Activated CD4-positive, alpha-beta T cell treated with anti-CD3 and anti-CD28 coated beads, Interleukin-2, amount 10 ng/mL, durations not matched to agents 24 days and 14 days (primary cell): ENCODE data around the gene TLX2. TPM values are rescaled to one million over a fixed set of nuclear protein-coding genes. Genes with fewer than 3 reads are reported as not detected.

Source experiments
- DNase-seq: peaks from one replicate; pipeline ENCODE4 v3.0.0; 2022
- H3K27ac Mint-ChIP-seq: one replicate; pipeline ENCODE4 v1.8.0; 2022; ENCODE audit warnings: mild to moderate bottlenecking, mixed read lengths
- H3K27me3 Mint-ChIP-seq: one replicate; pipeline ENCODE4 v1.8.0; 2022; ENCODE audit warnings: mixed read lengths
- H3K36me3 Mint-ChIP-seq: one replicate; pipeline ENCODE4 v1.8.0; 2022; ENCODE audit warnings: low read depth, mild to moderate bottlenecking, mixed read lengths
- H3K4me1 Mint-ChIP-seq: one replicate; pipeline ENCODE4 v1.8.0; 2021; ENCODE audit warnings: mixed read lengths
- H3K4me3 Mint-ChIP-seq: one replicate; pipeline ENCODE4 v1.8.0; 2022; ENCODE audit warnings: mild to moderate bottlenecking, moderate library complexity, mixed read lengths
- H3K9me3 Mint-ChIP-seq: one replicate; pipeline ENCODE4 v1.8.0; 2021; ENCODE audit warnings: mixed read lengths
- intact Hi-C: fragments of 100-400 bp; cut with micrococcal nuclease; formaldehyde crosslinking; loops from one replicate; pipeline ENCODE4 v1.15.1; 2023
- total RNA-seq: library from RNA; stranded (reverse); gene quantifications from 2 replicates; pipeline ENCODE4 v1.2.3, GENCODE V29; 2022

TLX2 gene
- total RNA-seq, 1 donor from 2014 or later = 0.70 TPM

DNA sequence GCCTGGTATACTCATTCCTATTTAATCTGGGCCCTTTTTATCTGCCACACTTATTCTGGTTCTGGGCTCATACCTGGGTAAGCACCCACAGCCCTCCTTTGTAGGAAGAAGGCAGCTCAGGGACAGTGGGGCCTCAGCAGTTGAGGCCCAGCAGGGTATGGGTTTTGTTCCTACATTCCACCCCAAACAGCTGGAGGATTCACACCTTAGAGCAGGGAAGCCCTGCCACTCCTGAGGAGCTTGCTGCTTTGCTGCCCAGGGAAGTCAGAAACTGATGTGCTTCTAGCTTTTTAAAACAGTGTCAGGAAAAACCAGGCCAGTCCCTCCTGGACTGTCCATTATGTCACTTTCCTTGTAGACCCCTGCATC is 13.7 kb upstream of the TLX2 start:
- Mint-ChIP-seq H3K27ac (no peak overlapping the region), H3K4me1 (peaks cover 43% of the 10 kb centered on the region), H3K36me3 (peaks cover 37% of the 10 kb centered on the region), H3K9me3 (no peaks in the 10 kb centered on the region), H3K27me3 (peaks cover 47% of the 10 kb centered on the region), H3K4me3 (no peak overlapping the region)
- intact Hi-C loops = no loop called here
- DNase-seq = no peak

GRCh38 chr2:74501335-74502071 is 12.7 kb upstream of the TLX2 start:
- DNase-seq = no peak
- peaks cover 48% of the 10 kb centered on the region for H3K4me1 Mint-ChIP-seq
- peak overlapping the region; percentile 17 for H3K27ac Mint-ChIP-seq
- H3K9me3 Mint-ChIP-seq = no peaks in the 10 kb centered on the region
- H3K27me3 Mint-ChIP-seq = peaks cover 47% of the 10 kb centered on the region
- peaks cover 40% of the 10 kb centered on the region for H3K36me3 Mint-ChIP-seq
- peak overlapping the region; percentile 77 for H3K4me3 Mint-ChIP-seq
- intact Hi-C loops = no loop called here

- Mint-ChIP-seq H3K4me1 (peaks cover 52% of the 10 kb centered on the region), H3K27me3 (peaks cover 47% of the 10 kb centered on the region), H3K4me3 (peak overlapping the region; percentile 77), H3K36me3 (peaks cover 44% of the 10 kb centered on the region), H3K9me3 (no peaks in the 10 kb centered on the region), H3K27ac (peak overlapping the region; percentile 17)
- intact Hi-C loops = no loop called here
- no peak for DNase-seq
Observed at GRCh38 chr2:74502147-74502719, 12.0 kb upstream of the TLX2 start.

- Mint-ChIP-seq H3K4me3 (peak overlapping the region; percentile 77), H3K27ac (peak overlapping the region; percentile 58), H3K4me1 (peaks cover 59% of the 10 kb centered on the region), H3K27me3 (peaks cover 46% of the 10 kb centered on the region), H3K36me3 (peaks cover 47% of the 10 kb centered on the region), H3K9me3 (no peaks in the 10 kb centered on the region)
- intact Hi-C loops = loop anchor here (1.0 kb wide), 1 partner anchor 11 kb away; the partner anchor contains the start of gene TLX2
- DNase-seq = peak; percentile 85
Observed at GRCh38 chr2:74502720-74503505, 11.3 kb upstream of the TLX2 start.

DNA sequence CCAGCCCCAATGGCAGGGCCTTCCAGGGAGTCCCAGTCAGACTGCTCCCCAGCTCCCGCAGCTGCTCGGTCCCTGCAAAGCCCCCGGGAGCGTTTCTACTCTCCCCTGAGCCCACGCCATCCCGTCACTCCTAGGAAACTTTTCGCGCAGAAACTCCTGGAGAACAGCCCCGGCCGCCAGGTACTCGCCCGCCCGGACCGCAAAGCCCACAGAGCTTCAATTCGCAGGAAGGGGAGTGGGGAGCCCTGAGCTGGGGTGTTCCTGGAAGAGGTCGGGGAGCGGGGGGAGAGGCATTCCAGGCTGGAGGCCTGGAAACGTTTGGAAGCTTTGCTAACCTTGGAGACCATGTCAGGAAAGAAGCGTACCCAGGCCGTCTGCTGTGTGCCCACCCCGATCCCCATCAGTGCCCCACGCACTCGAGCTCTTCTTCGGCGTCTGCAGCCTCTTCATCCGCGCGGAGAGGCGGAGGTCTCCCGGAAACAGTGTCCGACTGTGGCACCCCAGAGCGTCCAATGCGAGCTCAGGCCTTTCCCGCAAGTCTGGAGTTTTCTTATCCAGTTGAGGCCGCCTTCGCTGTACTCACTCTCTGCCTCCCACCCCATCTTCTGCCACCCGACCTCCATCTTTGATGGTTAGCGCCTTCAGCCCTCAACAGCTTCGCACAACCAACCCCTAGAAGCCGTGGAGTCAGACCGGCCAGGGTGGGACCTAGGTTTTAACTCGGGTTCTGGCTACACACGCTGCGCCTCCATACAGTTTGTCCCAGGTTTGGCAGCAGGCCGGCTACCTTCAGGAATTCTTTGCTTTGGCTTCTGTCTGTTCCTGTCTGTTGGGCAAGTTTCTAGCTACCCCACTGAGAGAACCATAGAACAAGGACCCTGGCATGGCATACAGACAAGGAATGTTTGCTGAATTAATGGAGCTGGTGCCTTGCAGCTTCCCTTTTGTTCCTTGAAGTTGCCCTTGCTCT is 10.5 kb upstream of the TLX2 start:
- Mint-ChIP-seq H3K4me1 (peaks cover 62% of the 10 kb centered on the region), H3K4me3 (peak overlapping the region; percentile 77), H3K27ac (no peak overlapping the region), H3K27me3 (peaks cover 40% of the 10 kb centered on the region), H3K36me3 (peaks cover 43% of the 10 kb centered on the region), H3K9me3 (no peaks in the 10 kb centered on the region)
- intact Hi-C loops = loop anchor here (1.0 kb wide), 1 partner anchor 11 kb away; the partner anchor contains the start of gene TLX2
- DNase-seq = no peak

DNA sequence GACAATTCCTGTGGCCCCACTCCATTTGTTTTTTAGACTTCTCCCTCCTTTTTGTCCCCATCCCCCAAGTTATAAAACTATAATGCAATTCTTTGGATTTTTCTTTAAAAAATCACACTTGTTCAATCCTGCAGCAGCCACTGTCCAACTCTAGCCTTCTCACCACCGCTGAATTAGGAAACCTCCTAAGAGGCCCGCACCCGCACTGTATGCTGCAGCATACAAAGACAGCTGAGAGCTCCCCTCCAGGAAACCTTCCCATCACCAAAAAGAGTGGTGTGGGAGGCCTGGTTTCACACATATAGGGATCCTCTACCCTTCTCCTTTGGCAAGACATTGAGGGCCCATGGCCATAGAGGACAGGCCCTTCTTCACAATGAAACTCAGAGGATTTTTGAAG is 9.7 kb upstream of the TLX2 start:
- intact Hi-C loops = no loop called here
- H3K4me3 Mint-ChIP-seq = peak overlapping the region; percentile 39
- H3K27me3 Mint-ChIP-seq = peaks cover 36% of the 10 kb centered on the region
- no peak overlapping the region for H3K27ac Mint-ChIP-seq
- H3K9me3 Mint-ChIP-seq = no peaks in the 10 kb centered on the region
- H3K36me3 Mint-ChIP-seq = peaks cover 39% of the 10 kb centered on the region
- H3K4me1 Mint-ChIP-seq = peaks cover 59% of the 10 kb centered on the region
- DNase-seq = no peak

DNA sequence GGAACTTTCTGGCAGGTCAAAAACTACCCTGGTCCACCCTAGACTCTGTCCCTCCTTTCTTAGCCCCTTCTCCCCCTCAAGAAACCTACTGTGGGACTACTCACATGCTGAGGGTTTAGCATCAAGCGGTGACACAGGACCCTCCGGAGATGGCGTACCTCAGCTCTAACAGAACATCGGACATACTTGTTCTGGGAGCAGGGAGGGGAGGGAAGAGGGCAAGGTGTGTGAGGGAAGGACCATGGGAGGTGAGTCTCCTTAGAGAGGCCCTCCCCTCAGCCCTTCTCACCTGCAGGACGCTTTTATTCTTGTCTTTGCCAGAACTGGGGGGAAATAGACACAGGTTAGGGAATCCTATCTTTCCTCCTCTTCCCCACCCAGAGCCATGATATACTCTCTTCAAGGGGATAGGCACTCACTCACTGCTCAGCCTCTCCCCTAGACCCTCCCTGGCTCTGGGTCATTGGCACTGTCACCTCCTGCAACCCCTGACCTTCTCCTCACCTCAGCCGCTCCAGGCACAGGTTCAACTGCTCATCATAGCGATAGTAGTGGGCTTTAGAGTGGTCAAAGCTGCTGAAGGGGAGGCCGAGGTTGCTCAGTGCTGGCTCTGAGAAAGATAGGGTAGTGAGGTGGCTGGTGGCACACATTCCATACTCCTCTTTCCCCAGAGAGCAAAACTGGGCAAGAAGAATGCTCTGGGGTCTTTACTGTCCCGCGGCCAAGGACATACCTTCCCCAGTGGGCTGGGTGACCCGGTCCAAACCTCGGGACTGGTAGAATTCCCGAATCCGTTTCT is 8.6 kb upstream of the TLX2 start:
- intact Hi-C loops = no loop called here
- Mint-ChIP-seq H3K27me3 (peaks cover 36% of the 10 kb centered on the region), H3K4me3 (peak overlapping the region; percentile 58), H3K9me3 (no peaks in the 10 kb centered on the region), H3K4me1 (peaks cover 65% of the 10 kb centered on the region), H3K36me3 (peaks cover 36% of the 10 kb centered on the region), H3K27ac (no peak overlapping the region)
- no peak for DNase-seq

DNA sequence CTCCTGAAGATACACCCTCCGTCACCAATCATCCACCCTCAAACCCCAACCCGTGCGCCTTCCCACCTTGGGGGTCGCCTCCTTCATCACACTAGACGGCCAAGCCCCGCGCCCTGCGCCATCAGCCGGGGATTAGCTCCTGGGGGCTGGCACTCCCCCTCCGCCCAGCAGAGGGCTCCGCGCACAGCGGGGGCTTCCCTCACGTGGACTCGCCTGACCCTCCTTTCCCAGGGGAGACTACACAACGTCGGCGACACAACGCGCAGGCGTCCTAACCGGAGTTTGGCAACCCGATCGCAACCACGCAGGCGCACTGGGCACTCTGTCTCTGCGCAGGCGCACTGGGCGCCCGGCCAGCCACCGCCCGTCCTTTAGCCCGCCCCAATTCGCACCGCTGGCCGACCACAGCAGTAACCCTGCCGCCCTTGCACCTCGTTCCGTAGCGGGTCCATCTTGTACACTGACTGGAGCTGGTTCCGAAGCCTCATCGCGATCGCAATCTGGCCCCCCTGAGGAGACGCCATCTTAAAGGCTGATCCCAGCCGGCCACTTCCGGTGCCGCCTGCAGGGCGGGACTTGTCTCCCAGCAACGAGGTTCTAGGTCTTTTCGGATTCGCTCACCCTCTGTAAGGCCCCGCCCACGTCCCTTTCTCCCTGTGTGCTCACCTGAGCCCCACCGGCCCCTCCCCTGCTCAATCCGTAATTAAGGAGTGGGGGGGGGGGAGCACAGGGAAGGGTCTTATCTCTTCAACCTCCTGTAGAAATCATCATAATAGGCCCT is 6.9 kb upstream of the TLX2 start, which contains the start of gene PCGF1:
Gene PCGF1, minus strand, starts transcription at position 551 of the 781 bp plus-strand sequence. Its CDS starts 27 bp downstream, at position 524.
- Mint-ChIP-seq H3K9me3 (no peaks in the 10 kb centered on the region), H3K36me3 (peaks cover 28% of the 10 kb centered on the region), H3K27ac (peak within 1 kb of the TSS; percentile 99), H3K4me3 (peak within 1 kb of the TSS; percentile 95), H3K27me3 (peaks cover 32% of the 10 kb centered on the region), H3K4me1 (peaks cover 62% of the 10 kb centered on the region)
- DNase-seq = peak; percentile 100
- intact Hi-C loops = no loop called here

- no peaks in the 10 kb centered on the region for H3K9me3 Mint-ChIP-seq
- H3K4me3 Mint-ChIP-seq = peak overlapping the region; percentile 95
- H3K27ac Mint-ChIP-seq = peak overlapping the region; percentile 99
- H3K27me3 Mint-ChIP-seq = peaks cover 33% of the 10 kb centered on the region
- H3K36me3 Mint-ChIP-seq = peaks cover 28% of the 10 kb centered on the region
- peak; percentile 74 for DNase-seq
- H3K4me1 Mint-ChIP-seq = peaks cover 59% of the 10 kb centered on the region
- intact Hi-C loops = no loop called here
Observed at GRCh38 chr2:74507926-74508520, 6.2 kb upstream of the TLX2 start.

DNA sequence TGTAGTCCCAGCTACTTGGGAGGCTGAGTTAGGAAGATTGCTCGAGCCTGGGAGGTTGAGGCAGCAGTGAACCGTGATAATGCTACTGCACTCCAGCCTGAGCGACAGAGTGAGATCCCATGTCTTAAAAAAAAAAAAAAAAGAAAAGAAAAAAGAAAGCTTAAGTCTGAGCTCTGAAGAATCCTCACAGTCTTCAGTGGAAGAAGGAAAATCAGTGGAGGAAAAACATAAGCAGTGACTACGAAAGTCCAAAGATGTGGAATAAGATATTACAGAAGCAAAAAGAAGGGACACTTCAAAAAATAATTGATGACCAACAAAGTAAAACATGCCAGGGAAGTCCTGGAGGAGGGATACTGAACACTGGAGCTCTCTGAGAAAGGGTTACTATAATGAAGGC is 4.0 kb upstream of the TLX2 start:
- DNase-seq = no peak
- peaks cover 43% of the 10 kb centered on the region for H3K27me3 Mint-ChIP-seq
- H3K4me3 Mint-ChIP-seq = no peak overlapping the region
- no peak overlapping the region for H3K27ac Mint-ChIP-seq
- intact Hi-C loops = no loop called here
- no peaks in the 10 kb centered on the region for H3K9me3 Mint-ChIP-seq
- peaks cover 17% of the 10 kb centered on the region for H3K36me3 Mint-ChIP-seq
- H3K4me1 Mint-ChIP-seq = peaks cover 46% of the 10 kb centered on the region

GRCh38 chr2:74511104-74511989 is 2.9 kb upstream of the TLX2 start:
- H3K27me3 Mint-ChIP-seq = peaks cover 50% of the 10 kb centered on the region
- peaks cover 40% of the 10 kb centered on the region for H3K4me1 Mint-ChIP-seq
- peaks cover under 1% of the 10 kb centered on the region for H3K9me3 Mint-ChIP-seq
- no peak overlapping the region for H3K4me3 Mint-ChIP-seq
- peaks cover 11% of the 10 kb centered on the region for H3K36me3 Mint-ChIP-seq
- intact Hi-C loops = no loop called here
- H3K27ac Mint-ChIP-seq = no peak overlapping the region
- DNase-seq = no peak
